Neural cell (in vitro differentiated cells): ENCODE measurements around the gene SLC38A11. TPM values are rescaled to one million over a fixed set of nuclear protein-coding genes. Genes with fewer than 3 reads are reported as not detected.
"Not testable (repeated sequence)": the region's sequence is repeated elsewhere in the genome, so short reads cannot be mapped to it uniquely, and the experiment has no call there.

Experiments
- H2AFZ ChIP-seq: fragments of 200-600, 300-800 bp; sonication (generic), shearing (Covaris generic); 2 replicates; pipeline ENCODE4 v1.6.0; 2014; ENCODE audit warnings: low read depth, mild to moderate bottlenecking, antibody characterized with exemption, low read length, moderate library complexity
- H3F3A ChIP-seq: fragments of 200-600 bp; shearing (Covaris generic); 2 replicates; pipeline ENCODE4 v1.6.1; 2016; ENCODE audit warnings: mild to moderate bottlenecking, moderate library complexity, mixed read lengths, antibody characterized with exemption, low read length; ENCODE audit not compliant: insufficient read depth, poor library complexity, severe bottlenecking
- H3K27ac ChIP-seq: fragments of 200-600, 300-800 bp; sonication (generic), shearing (Covaris generic); 2 replicates; pipeline ENCODE4 v1.5.1; 2014; ENCODE audit warnings: mild to moderate bottlenecking, low read length, moderate library complexity
- H3K27me3 ChIP-seq: fragments of 300-800, 200-600 bp; sonication (generic), shearing (Covaris generic); 2 replicates; pipeline ENCODE4 v1.6.0; 2014; ENCODE audit warnings: mild to moderate bottlenecking, low read depth, low read length, moderate library complexity; ENCODE audit not compliant: insufficient read depth
- H3K36me3 ChIP-seq: fragments of 300-800, 200-600 bp; sonication (generic), shearing (Covaris generic); 2 replicates; pipeline ENCODE4 v1.5.1; 2014; ENCODE audit warnings: mild to moderate bottlenecking, antibody characterized with exemption, low read length, moderate library complexity; ENCODE audit not compliant: insufficient read depth
- H3K4me2 ChIP-seq: fragments of 300-800, 200-600 bp; sonication (generic), shearing (Covaris generic); 2 replicates; pipeline ENCODE4 v1.6.0; 2014; ENCODE audit warnings: mild to moderate bottlenecking, low read length
- H3K4me3 ChIP-seq: fragments of 300-800, 200-600 bp; sonication (generic), shearing (Covaris generic); 2 replicates; pipeline ENCODE4 v1.5.1; 2014; ENCODE audit warnings: mild to moderate bottlenecking, low read length, moderate library complexity
- H3K79me2 ChIP-seq: fragments of 200-600 bp; shearing (Covaris generic); replicated peaks from 2 replicates; pipeline ENCODE4 v1.6.0; 2014; ENCODE audit warnings: mild to moderate bottlenecking, low read length, moderate library complexity; ENCODE audit not compliant: insufficient read depth
- H3K9ac ChIP-seq: fragments of 300-800, 200-600 bp; sonication (generic), shearing (Covaris generic); 2 replicates; pipeline ENCODE4 v1.6.1; 2016; ENCODE audit warnings: mild to moderate bottlenecking, low read length, mixed read lengths
- H3K9me2 ChIP-seq: fragments of 200-600 bp; shearing (Covaris generic); 2 replicates; pipeline ENCODE4 v1.6.1; 2016; ENCODE audit warnings: mild to moderate bottlenecking, low read length, mixed read lengths; ENCODE audit not compliant: insufficient read depth
- H3K9me3 ChIP-seq: fragments of 200-600, 300-800 bp; sonication (generic), shearing (Covaris generic); 2 replicates; pipeline ENCODE4 v1.6.1; 2016; ENCODE audit warnings: mild to moderate bottlenecking, mixed run types, low read length, moderate library complexity, mixed read lengths
- H4K20me1 ChIP-seq: fragments of 200-600 bp; shearing (Covaris generic); 2 replicates; pipeline ENCODE4 v1.6.1; 2016; ENCODE audit warnings: mild to moderate bottlenecking, mixed run types; ENCODE audit not compliant: insufficient read depth
- EP300 ChIP-seq: fragments of 450-650 bp; conservative IDR thresholded peaks from 2 replicates; pipeline ENCODE4 v1.6.1; 2014; ENCODE audit warnings: antibody characterized with exemption, mild to moderate bottlenecking, moderate library complexity; ENCODE audit not compliant: poor library complexity, severe bottlenecking
- EZH2 ChIP-seq: fragments of 200-600, 300-800 bp; shearing (Covaris generic), sonication (generic); IDR thresholded peaks from 2 replicates; pipeline ENCODE4 v1.6.1; 2014; ENCODE audit warnings: antibody characterized with exemption, low read length, borderline replicate concordance, mild to moderate bottlenecking; ENCODE audit not compliant: insufficient read depth, poor library complexity, severe bottlenecking
- RAD21 ChIP-seq: fragments of 450-650 bp; conservative IDR thresholded peaks from 2 replicates; pipeline ENCODE4 v1.6.1; 2014; ENCODE audit warnings: antibody characterized with exemption, mild to moderate bottlenecking, moderate library complexity
- SMC3 ChIP-seq: fragments of 450-650 bp; conservative IDR thresholded peaks from 2 replicates; pipeline ENCODE4 v1.6.1; 2014; ENCODE audit warnings: antibody characterized with exemption, mild to moderate bottlenecking, moderate library complexity; ENCODE audit not compliant: poor library complexity
- TAF1 ChIP-seq: IDR thresholded peaks from 2 replicates; pipeline ENCODE4 v1.6.1; 2012; ENCODE audit warnings: low read depth
- polyA plus RNA-seq: library from polyadenylated mRNA; depleted of rRNA; stranded (reverse); fragments of >200 nt; gene quantifications from 2 replicates; pipeline ENCODE4 v1.2.3, GENCODE V29; 2014
- TF ChIP-seq, protein P1 (sequence below): IDR thresholded peaks from 2 replicates; pipeline ENCODE4 v1.6.1; 2012; ENCODE audit warnings: borderline replicate concordance
- TF ChIP-seq, protein P2 (sequence below): fragments of 450-650 bp; IDR thresholded peaks from 2 replicates; pipeline ENCODE4 v1.5.1; 2014; ENCODE audit warnings: antibody characterized with exemption, mild to moderate bottlenecking, moderate library complexity; ENCODE audit not compliant: poor library complexity, severe bottlenecking

Gene SLC38A11
- polyA plus RNA-seq, 1 donor from 2014 or later: not detected

DNA sequence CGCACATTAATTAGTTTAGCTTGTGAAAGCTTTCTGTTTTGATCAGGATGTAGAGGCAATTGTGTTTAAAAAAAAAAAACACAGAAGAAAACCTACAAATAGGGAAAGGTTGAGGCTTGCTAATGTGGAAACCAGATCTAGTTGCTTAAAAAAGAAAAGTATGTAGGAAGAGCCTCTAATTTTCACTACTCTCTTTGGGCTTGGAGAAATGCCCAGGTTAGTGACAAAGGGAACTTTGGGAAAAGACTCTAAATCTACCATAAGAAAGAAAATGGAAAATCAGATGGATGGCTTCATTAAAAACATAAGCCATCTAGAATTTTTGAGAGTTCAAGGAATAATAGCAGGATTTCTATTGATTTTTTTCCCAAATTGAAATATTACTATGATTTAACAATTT, 47.3 kb upstream of the SLC38A11 start:
- Histone ChIP-seq H3K27ac (no peak overlapping the region), H3K79me2 (no peaks in the 10 kb centered on the region)

DNA sequence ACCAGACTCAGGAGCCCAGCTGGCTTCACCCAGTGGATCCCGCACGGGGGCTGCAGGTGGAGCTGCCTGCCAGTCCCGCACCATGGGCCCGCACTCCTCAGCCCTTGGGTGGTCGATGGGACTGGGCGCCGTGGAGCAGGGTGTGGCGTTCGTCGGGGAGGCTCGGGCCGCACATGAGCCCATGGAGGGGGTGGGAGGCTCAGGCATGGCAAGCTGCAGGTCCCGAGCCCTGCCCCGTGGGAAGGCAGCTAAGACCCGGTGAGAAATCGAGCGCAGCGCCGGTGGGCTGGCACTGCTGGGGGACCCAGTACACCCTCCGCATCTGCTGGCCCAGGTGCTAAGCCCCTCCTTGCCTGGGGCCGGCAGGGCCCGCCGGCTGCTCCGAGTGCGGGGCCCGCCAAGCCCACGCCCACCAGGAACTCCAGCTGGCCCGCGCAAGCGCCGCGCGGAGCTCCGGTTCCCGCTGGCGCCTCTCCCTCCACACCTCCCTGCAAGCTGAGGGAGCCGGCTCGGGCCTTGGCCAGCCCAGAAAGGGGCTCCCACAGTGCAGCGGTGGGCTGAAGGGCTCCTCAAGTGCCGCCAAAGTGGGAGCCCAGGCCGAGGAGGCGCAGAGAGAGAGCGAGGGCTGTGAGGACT, 39.5 kb upstream of the SLC38A11 start:
- not testable (repeated sequence) for H3K79me2 ChIP-seq, H4K20me1 ChIP-seq, H3K4me3 ChIP-seq, H3K9ac ChIP-seq, H3K27ac ChIP-seq, H3F3A ChIP-seq, H2AFZ ChIP-seq, H3K36me3 ChIP-seq, H3K27me3 ChIP-seq, H3K9me2 ChIP-seq, H3K4me2 ChIP-seq, H3K9me3 ChIP-seq

More for the DNA sequence above, 47.3 kb upstream of the SLC38A11 start:
- no peak overlapping the region for H2AFZ ChIP-seq
- H3F3A ChIP-seq: no peaks in the 10 kb centered on the region
- H3K9me2 ChIP-seq: no peaks in the 10 kb centered on the region
- H3K4me2 ChIP-seq: no peak overlapping the region
- H3K36me3 ChIP-seq: no peaks in the 10 kb centered on the region
- no peak for TF ChIP-seq EZH2
- TF ChIP-seq EP300: no peak
- TF ChIP-seq, protein P1, sequence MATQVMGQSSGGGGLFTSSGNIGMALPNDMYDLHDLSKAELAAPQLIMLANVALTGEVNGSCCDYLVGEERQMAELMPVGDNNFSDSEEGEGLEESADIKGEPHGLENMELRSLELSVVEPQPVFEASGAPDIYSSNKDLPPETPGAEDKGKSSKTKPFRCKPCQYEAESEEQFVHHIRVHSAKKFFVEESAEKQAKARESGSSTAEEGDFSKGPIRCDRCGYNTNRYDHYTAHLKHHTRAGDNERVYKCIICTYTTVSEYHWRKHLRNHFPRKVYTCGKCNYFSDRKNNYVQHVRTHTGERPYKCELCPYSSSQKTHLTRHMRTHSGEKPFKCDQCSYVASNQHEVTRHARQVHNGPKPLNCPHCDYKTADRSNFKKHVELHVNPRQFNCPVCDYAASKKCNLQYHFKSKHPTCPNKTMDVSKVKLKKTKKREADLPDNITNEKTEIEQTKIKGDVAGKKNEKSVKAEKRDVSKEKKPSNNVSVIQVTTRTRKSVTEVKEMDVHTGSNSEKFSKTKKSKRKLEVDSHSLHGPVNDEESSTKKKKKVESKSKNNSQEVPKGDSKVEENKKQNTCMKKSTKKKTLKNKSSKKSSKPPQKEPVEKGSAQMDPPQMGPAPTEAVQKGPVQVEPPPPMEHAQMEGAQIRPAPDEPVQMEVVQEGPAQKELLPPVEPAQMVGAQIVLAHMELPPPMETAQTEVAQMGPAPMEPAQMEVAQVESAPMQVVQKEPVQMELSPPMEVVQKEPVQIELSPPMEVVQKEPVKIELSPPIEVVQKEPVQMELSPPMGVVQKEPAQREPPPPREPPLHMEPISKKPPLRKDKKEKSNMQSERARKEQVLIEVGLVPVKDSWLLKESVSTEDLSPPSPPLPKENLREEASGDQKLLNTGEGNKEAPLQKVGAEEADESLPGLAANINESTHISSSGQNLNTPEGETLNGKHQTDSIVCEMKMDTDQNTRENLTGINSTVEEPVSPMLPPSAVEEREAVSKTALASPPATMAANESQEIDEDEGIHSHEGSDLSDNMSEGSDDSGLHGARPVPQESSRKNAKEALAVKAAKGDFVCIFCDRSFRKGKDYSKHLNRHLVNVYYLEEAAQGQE: no peak
- no peak for TF ChIP-seq RAD21
- TF ChIP-seq SMC3: no peak
- TF ChIP-seq TAF1: no peak
- TF ChIP-seq, protein P2, sequence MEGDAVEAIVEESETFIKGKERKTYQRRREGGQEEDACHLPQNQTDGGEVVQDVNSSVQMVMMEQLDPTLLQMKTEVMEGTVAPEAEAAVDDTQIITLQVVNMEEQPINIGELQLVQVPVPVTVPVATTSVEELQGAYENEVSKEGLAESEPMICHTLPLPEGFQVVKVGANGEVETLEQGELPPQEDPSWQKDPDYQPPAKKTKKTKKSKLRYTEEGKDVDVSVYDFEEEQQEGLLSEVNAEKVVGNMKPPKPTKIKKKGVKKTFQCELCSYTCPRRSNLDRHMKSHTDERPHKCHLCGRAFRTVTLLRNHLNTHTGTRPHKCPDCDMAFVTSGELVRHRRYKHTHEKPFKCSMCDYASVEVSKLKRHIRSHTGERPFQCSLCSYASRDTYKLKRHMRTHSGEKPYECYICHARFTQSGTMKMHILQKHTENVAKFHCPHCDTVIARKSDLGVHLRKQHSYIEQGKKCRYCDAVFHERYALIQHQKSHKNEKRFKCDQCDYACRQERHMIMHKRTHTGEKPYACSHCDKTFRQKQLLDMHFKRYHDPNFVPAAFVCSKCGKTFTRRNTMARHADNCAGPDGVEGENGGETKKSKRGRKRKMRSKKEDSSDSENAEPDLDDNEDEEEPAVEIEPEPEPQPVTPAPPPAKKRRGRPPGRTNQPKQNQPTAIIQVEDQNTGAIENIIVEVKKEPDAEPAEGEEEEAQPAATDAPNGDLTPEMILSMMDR: no peak
- H3K4me3 ChIP-seq: no peak overlapping the region
- H3K9me3 ChIP-seq: no peaks in the 10 kb centered on the region
- no peaks in the 10 kb centered on the region for H3K27me3 ChIP-seq
- no peak overlapping the region for H3K9ac ChIP-seq
- no peaks in the 10 kb centered on the region for H4K20me1 ChIP-seq
